AG08395 (cell line): ENCODE measurements around the gene SPDYE4.
A peak's percentile ranks its signal among the peaks of the same experiment; 100 is the strongest.
"Not testable (repeated sequence)": the region's sequence is repeated elsewhere in the genome, so short reads cannot be mapped to it uniquely, and the experiment has no call there.

ENCODE experiments used
- DNase-seq: peaks from one replicate; pipeline ENCODE4 v3.0.0; 2012; ENCODE audit warnings: mixed read lengths, low spot score

The SPDYE4 gene

GRCh38 chr17:8758137-8758596, at the start of gene SPDYE4:
SPDYE4 (minus strand) TSS chr17:8758546; CDS start chr17:8758382, 164 bp downstream.
- DNase-seq: no peak

GRCh38 chr17:8806926-8807550, 48.7 kb upstream of the SPDYE4 start:
- no peak for DNase-seq

GRCh38 chr17:8806253-8806925, 48.0 kb upstream of the SPDYE4 start:
- no peak for DNase-seq

GRCh38 chr17:8805396-8805795, 47.0 kb upstream of the SPDYE4 start:
- DNase-seq: not testable (repeated sequence)

GRCh38 chr17:8803531-8804420, 45.4 kb upstream of the SPDYE4 start:
- no peak for DNase-seq

GRCh38 chr17:8801135-8801840, 42.9 kb upstream of the SPDYE4 start:
- DNase-seq: no peak

- no peak for DNase-seq
Measured at GRCh38 chr17:8800656-8801055, 42.3 kb upstream of the SPDYE4 start.

GRCh38 chr17:8799570-8800212, 41.3 kb upstream of the SPDYE4 start:
- no peak for DNase-seq

GRCh38 chr17:8798846-8799569, 40.7 kb upstream of the SPDYE4 start, which contains the start of gene MFSD6L:
MFSD6L (minus strand) TSS chr17:8799365; CDS start chr17:8799120, 245 bp downstream.
- DNase-seq: no peak

- DNase-seq: no peak
Measured at GRCh38 chr17:8798176-8798845, 40.0 kb upstream of the SPDYE4 start.

GRCh38 chr17:8797621-8798175, 39.4 kb upstream of the SPDYE4 start:
- DNase-seq: no peak

GRCh38 chr17:8794636-8795035, 36.3 kb upstream of the SPDYE4 start:
- DNase-seq: no peak

- no peak for DNase-seq
Measured at GRCh38 chr17:8793649-8794048, 35.3 kb upstream of the SPDYE4 start.

GRCh38 chr17:8792646-8793045, 34.3 kb upstream of the SPDYE4 start:
- DNase-seq: no peak

- DNase-seq: peak; percentile 29
Measured at GRCh38 chr17:8791910-8792270, 33.5 kb upstream of the SPDYE4 start.

GRCh38 chr17:8791248-8791909, 33.0 kb upstream of the SPDYE4 start:
- no peak for DNase-seq

GRCh38 chr17:8789743-8790142, 31.4 kb upstream of the SPDYE4 start:
- no peak for DNase-seq

- no peak for DNase-seq
Measured at GRCh38 chr17:8788998-8789397, 30.7 kb upstream of the SPDYE4 start.
